Measurements from ENCODE around the gene SLU7. TPM values are rescaled to one million over a fixed set of nuclear protein-coding genes. Genes with fewer than 3 reads are reported as not detected.

SLU7 gene
- total RNA-seq, 1 experiment from 2014 or later: 33.3 TPM

- no peak overlapping the region for H3T11ph ChIP-seq (ENCODE audit: low read length)
- H2BK20ac ChIP-seq (ENCODE audit: low read depth, low read length, poor library complexity, severe bottlenecking): no peak overlapping the region
- no peak for DNase-seq
- no peak overlapping the region for H2BK5ac ChIP-seq (ENCODE audit: insufficient read length, low read length)
- WGBS (ENCODE audit: extremely low coverage, insufficient read length, low lambda C conversion rate): no CpG with 5 or more reads among the region's 4 CpGs
- H3K4me2 ChIP-seq (ENCODE audit: insufficient read depth, insufficient read length, low read length): no peak overlapping the region
- H3K27ac Mint-ChIP-seq: no peak overlapping the region
- H3K9me3 Mint-ChIP-seq: no peaks in the 10 kb centered on the region
- no peaks in the 10 kb centered on the region for H3K9me3 ChIP-seq (ENCODE audit: control insufficient read depth, low read depth, low read length)
- no peak overlapping the region for H2AFZ ChIP-seq (ENCODE audit: low read length)
- no peak overlapping the region for H2BK12ac ChIP-seq (ENCODE audit: insufficient read length, low read depth, low read length)
- no peak for TF ChIP-seq CTCF (conservative IDR thresholded peaks at IDR 0.05)
- H3K9ac ChIP-seq (ENCODE audit: extremely low read depth, insufficient read length, low read length): no peak overlapping the region
- no peak overlapping the region for H4K8ac ChIP-seq (replicated peaks; ENCODE audit: insufficient read length, low read depth, low read length)
- H3K14ac ChIP-seq (ENCODE audit: insufficient read depth, low read length): no peak overlapping the region
- no peak overlapping the region for H2BK15ac ChIP-seq (ENCODE audit: low read depth, low read length)
- H3K27me3 ChIP-seq (ENCODE audit: insufficient read depth, low read length): no peaks in the 10 kb centered on the region
- H3K79me2 ChIP-seq (ENCODE audit: insufficient read depth, low read length): no peaks in the 10 kb centered on the region
- H3K27ac ChIP-seq (ENCODE audit: insufficient read length, low read depth, low read length): no peak overlapping the region
- H3K23ac ChIP-seq (ENCODE audit: insufficient read length, low read depth, low read length): no peak overlapping the region
- H4K20me1 ChIP-seq (ENCODE audit: control insufficient read depth, insufficient read depth, insufficient read length): no peaks in the 10 kb centered on the region
- H3K36me3 Mint-ChIP-seq (ENCODE audit: insufficient read depth in 1 of 3, low read depth in 3 of 3): no peaks in the 10 kb centered on the region
- peaks cover 2% of the 10 kb centered on the region; the same call in 1 of the 2 replicates for H3K27me3 Mint-ChIP-seq (ENCODE audit: low read depth)
- H3K56ac ChIP-seq (ENCODE audit: insufficient read length, low read depth, low read length): no peak overlapping the region
- H4K5ac ChIP-seq (ENCODE audit: insufficient read length, low read depth, low read length): no peak overlapping the region
- H3K18ac ChIP-seq (ENCODE audit: insufficient read length, low read depth, low read length): no peak overlapping the region
- H3K4me1 Mint-ChIP-seq: peaks cover 0 to 8% of the 10 kb centered on the region in 2 experiments; a peak in 2 of 4 replicates
- no peak overlapping the region for H4K91ac ChIP-seq (ENCODE audit: insufficient read length, low read depth, low read length)
- H3K23me2 ChIP-seq (ENCODE audit: insufficient read length, low read depth, low read length, poor library complexity, severe bottlenecking): no peaks in the 10 kb centered on the region
- H3K79me1 ChIP-seq (ENCODE audit: insufficient read depth, low read depth, low read length, poor library complexity, severe bottlenecking): no peaks in the 10 kb centered on the region
- no peaks in the 10 kb centered on the region for H3K4me1 ChIP-seq (ENCODE audit: insufficient read depth, low read length)
- H2AK5ac ChIP-seq (ENCODE audit: insufficient read length, low read length): no peak overlapping the region
- H3K4ac ChIP-seq (ENCODE audit: low read depth, low read length): no peak overlapping the region
- H3K4me3 Mint-ChIP-seq: no peak overlapping the region; a peak in 1 of 5 replicates
- H2BK120ac ChIP-seq (ENCODE audit: low read depth, low read length, poor library complexity, severe bottlenecking): no peak overlapping the region
Measured at GRCh38 chr5:160352308-160352707, 66.6 kb downstream of the SLU7 start.

Other genes starting within 250 kb of the SLU7 start
- gene FABP6, start 189.6 kb downstream of the SLU7 start, total RNA-seq (2021): 5.2 and 6.2 TPM in 2 replicates
- 26.9 and 29.7 TPM in 2 replicates for gene CCNJL, start 106.5 kb downstream of the SLU7 start, total RNA-seq (2021)
- 0.53 and 0.59 TPM in 2 replicates for gene C1QTNF2, start 48.5 kb downstream of the SLU7 start, total RNA-seq (2021)
- gene FAM200C, start 19.0 kb downstream of the SLU7 start, total RNA-seq (2021): 3.9 and 4.3 TPM in 2 replicates
- 263 and 279 TPM in 2 replicates for gene PTTG1, start 2.8 kb upstream of the SLU7 start, total RNA-seq (2021)

Measured in H9 (cell line).